Spleen (tissue), 11 donors: Measurements from ENCODE around the gene C9. TPM values are rescaled to one million over a fixed set of nuclear protein-coding genes. Genes with fewer than 3 reads are reported as not detected.

Experiments
- DNase-seq: peaks from one replicate; pipeline ENCODE4 v3.0.0-alpha.2; 2020
- H3K27ac ChIP-seq, 8 donors: fragments of 200-600 bp; sonication (generic) in 7 of 8; 1 replicate in 4 of 8; 2 replicates in 4 of 8; pipeline versions ENCODE4 v1.5.0 to v1.8.0; 2016 to 2021; ENCODE audit warnings: inconsistent platforms in 4 of 8, mild to moderate bottlenecking in 4 of 8, moderate library complexity in 1 of 8
- H3K27me3 ChIP-seq, 7 donors: fragments of 200-600 bp; sonication (generic) in 6 of 7; replicated peaks in 1 of 7; 1 replicate in 4 of 7; 2 replicates in 3 of 7; pipeline versions ENCODE4 v1.5.0 to v1.8.0; 2016 to 2021; ENCODE audit warnings: inconsistent platforms in 3 of 7, mild to moderate bottlenecking in 1 of 7
- H3K36me3 ChIP-seq, 6 donors: fragments of 200-600 bp; sonication (generic) in 5 of 6; 1 replicate in 4 of 6; 2 replicates in 2 of 6; pipeline versions ENCODE4 v1.5.0 to v1.8.0; 2016 to 2021; ENCODE audit warnings: inconsistent platforms in 2 of 6
- H3K4me1 ChIP-seq, 6 donors: fragments of 200-600 bp; sonication (generic) in 5 of 6; 1 replicate in 3 of 6; 2 replicates in 3 of 6; pipeline versions ENCODE4 v1.5.0 to v1.8.0; 2016 to 2021; ENCODE audit warnings: inconsistent platforms in 3 of 6
- H3K4me3 ChIP-seq, 8 donors: fragments of 200-600 bp; sonication (generic) in 7 of 8; 1 replicate in 4 of 8; 2 replicates in 4 of 8; pipeline versions ENCODE4 v1.5.0 to v1.8.0; 2016 to 2021; ENCODE audit warnings: inconsistent platforms in 4 of 8, mild to moderate bottlenecking in 4 of 8, moderate library complexity in 2 of 8
- H3K9me3 ChIP-seq, 8 donors: fragments of 200-600 bp; sonication (generic) in 7 of 8; 1 replicate in 4 of 8; 2 replicates in 4 of 8; pipeline versions ENCODE4 v1.5.0 to v1.8.0; 2016 to 2021; ENCODE audit warnings: inconsistent platforms in 4 of 8
- POLR2A ChIP-seq, 3 donors: fragments of 450-650 bp; IDR thresholded peaks; one replicate each; pipeline ENCODE4 v1.5.1; 2017; ENCODE audit warnings: antibody characterized with exemption in 3 of 3, mild to moderate bottlenecking in 1 of 3
- POLR2AphosphoS5 ChIP-seq, 3 donors: sonication (generic); formaldehyde crosslinking; IDR thresholded peaks; one replicate each; pipeline ENCODE4 v1.5.1; 2017; ENCODE audit warnings: antibody characterized with exemption in 3 of 3
- WGBS, 5 donors: extraction: QIAGEN DNeasy Blood & Tissue Kit in 3 of 5; methylation state at CpG; one replicate each; pipeline versions ENCODE4 v1.1.5 to v1.1.7; 2013 to 2018; 5-methylcytosine and 5-hydroxymethylcytosine counted together
- intact Hi-C: fragments of 100-400 bp; cut with DNase I; formaldehyde crosslinking; loops from one replicate; pipeline ENCODE4 v1.15.0; 2023; ENCODE audit warnings: low total_unique reads
- polyA plus RNA-seq, 3 donors: library from polyadenylated mRNA; stranded (reverse); fragments of 200-250 nt; gene quantifications; one replicate each; pipeline ENCODE4 v1.2.1, GENCODE V29; 2013
- total RNA-seq, 7 donors: library from RNA; depleted of rRNA in 3 of 7; stranded (reverse); fragments of >200 nt in 3 of 7; fragmentation: NEBNext Ultra II Directional in 4 of 7; extraction: Animal tissue kit (Norgen Biotek cat#: 25700) in 4 of 7; gene quantifications; one replicate each; pipeline versions ENCODE4 v1.1.0 to v1.2.1, GENCODE V29; 2016 to 2021
- TF ChIP-seq, protein P1 (sequence below), 11 experiments: fragments of 200-600 bp in 7 of 11; fragments of 450-650 bp in 4 of 11; sonication (generic) in 4 of 11; IDR thresholded peaks in 8 of 11; conservative IDR thresholded peaks in 3 of 11; 1 replicate in 7 of 11; 2 replicates in 4 of 11; pipeline versions ENCODE4 v1.4.0 to v1.8.0; 2016 to 2021; ENCODE audit warnings: antibody characterized with exemption in 11 of 11, inconsistent platforms in 4 of 11, mild to moderate bottlenecking in 1 of 11
- donor health status: healthy with polysubstance abuse.
- donor health status: DM: no; HTN: no; CAD: no; lungs with moderate emphysema.
- donor health status: DM: no; HTN: no; CAD: no.
- donor health status: Bipolar disorder and iron deficiency.
- donor health status: healthy.
- donor health status: DM: no; HTN: no; CAD: no.
- donor health status: DM: yes; HTN: yes; CAD: no.

Gene C9
- total and polyA plus RNA-seq, 10 donors, result 0.55 TPM; not detected in 9

DNA sequence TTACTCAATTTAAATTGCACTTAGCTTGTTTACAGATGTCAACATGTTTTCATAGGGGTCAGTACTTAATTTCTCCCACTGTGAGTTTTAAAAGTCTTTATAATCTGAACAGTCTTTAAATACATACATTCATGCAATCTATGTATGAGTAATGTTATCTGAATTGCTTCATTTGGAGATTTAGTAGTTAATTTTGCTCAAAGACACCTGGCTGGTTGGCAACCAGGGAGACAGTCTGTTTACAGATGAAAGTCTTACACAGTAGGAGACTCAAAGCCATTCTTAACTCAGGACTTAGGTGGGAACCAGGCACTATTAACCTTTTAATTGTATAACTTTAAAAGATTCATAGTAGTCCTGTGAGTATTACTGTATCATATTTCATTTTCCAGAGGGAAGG is 31.2 kb upstream of the C9 start:
- TF ChIP-seq POLR2AphosphoS5 (IDR thresholded peaks at IDR 0.05), result no peak
- TF ChIP-seq, protein P1, sequence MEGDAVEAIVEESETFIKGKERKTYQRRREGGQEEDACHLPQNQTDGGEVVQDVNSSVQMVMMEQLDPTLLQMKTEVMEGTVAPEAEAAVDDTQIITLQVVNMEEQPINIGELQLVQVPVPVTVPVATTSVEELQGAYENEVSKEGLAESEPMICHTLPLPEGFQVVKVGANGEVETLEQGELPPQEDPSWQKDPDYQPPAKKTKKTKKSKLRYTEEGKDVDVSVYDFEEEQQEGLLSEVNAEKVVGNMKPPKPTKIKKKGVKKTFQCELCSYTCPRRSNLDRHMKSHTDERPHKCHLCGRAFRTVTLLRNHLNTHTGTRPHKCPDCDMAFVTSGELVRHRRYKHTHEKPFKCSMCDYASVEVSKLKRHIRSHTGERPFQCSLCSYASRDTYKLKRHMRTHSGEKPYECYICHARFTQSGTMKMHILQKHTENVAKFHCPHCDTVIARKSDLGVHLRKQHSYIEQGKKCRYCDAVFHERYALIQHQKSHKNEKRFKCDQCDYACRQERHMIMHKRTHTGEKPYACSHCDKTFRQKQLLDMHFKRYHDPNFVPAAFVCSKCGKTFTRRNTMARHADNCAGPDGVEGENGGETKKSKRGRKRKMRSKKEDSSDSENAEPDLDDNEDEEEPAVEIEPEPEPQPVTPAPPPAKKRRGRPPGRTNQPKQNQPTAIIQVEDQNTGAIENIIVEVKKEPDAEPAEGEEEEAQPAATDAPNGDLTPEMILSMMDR (IDR thresholded peaks at IDR 0.05 in 8 of 11, conservative IDR thresholded peaks at IDR 0.05 in 3 of 11), result no peak
- TF ChIP-seq POLR2A (IDR thresholded peaks at IDR 0.05), result no peak
- Histone ChIP-seq H3K36me3 (peaks cover 0 to 51% (median 0%) of the 10 kb centered on the region in 6 donors), H3K27ac (peak overlapping the region in 1 of 8 donors; percentile 2), H3K4me3 (no peak overlapping the region), H3K27me3 (no peaks in the 10 kb centered on the region), H3K9me3 (no peaks in the 10 kb centered on the region), H3K4me1 (peaks cover 11 to 31% (median 25%) of the 10 kb centered on the region in 6 donors)
- no peak for DNase-seq
- intact Hi-C loops, result no loop called here

DNA sequence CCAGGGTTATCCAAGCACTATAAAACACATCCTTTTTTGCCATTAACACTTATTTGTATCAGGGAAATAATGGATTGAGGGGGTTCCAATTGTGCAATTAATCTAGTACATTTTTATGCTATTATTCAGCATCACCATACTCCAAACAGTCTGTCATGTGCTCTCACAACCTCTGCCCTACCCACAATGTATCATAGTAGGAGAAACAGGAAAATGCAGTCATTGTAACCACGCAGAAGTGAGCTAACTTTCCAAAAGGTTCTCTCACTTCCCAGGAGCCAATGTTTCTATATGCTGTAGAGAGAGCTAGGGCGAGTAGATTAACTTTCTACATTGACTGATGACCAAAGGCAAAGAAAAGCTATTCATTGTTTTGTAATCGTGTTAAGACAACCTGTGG is 30.7 kb upstream of the C9 start:
- Histone ChIP-seq H3K4me1 (peaks cover 11 to 26% (median 20%) of the 10 kb centered on the region in 6 donors), H3K27ac (peak overlapping the region in 1 of 8 donors; percentile 2), H3K9me3 (no peaks in the 10 kb centered on the region), H3K4me3 (no peak overlapping the region), H3K36me3 (peaks cover 0 to 57% (median 3%) of the 10 kb centered on the region in 6 donors), H3K27me3 (no peaks in the 10 kb centered on the region)
- WGBS, 5 donors, result 53 to 76% (median 67%) methylated on average over 3 of the region's 3 CpGs
- no peak for DNase-seq
- intact Hi-C loops, result no loop called here
- TF ChIP-seq POLR2AphosphoS5 (IDR thresholded peaks at IDR 0.05) (no peak), POLR2A (IDR thresholded peaks at IDR 0.05) (no peak)

DNA sequence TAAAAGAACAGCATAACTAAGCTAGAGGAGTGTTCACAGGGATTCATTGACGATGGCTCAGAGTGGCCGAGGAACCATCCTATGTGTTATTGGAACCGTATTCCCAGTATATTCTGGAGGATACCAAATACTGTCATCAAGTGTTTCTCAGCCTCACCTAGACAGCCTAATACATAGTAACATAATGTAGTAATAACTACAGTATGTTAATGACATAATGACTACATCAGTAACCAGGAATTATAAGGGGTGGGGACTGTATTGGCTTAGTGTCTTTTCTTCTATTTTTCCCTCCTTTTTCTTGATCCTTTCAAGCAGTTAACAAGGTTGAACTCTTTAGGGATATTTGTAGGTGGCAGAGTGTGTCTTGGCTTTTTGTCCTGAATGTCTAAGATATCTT is 26.6 kb upstream of the C9 start:
- 90 to 97% (median 95%) methylated on average over 3 of the region's 3 CpGs for WGBS, 5 donors
- Histone ChIP-seq H3K27ac (no peak overlapping the region), H3K9me3 (no peaks in the 10 kb centered on the region), H3K36me3 (peaks cover 0 to 85% (median 9%) of the 10 kb centered on the region in 6 donors), H3K27me3 (no peaks in the 10 kb centered on the region), H3K4me3 (no peak overlapping the region), H3K4me1 (peaks cover 0 to 3% (median 0%) of the 10 kb centered on the region in 6 donors)
- DNase-seq, result no peak
- TF ChIP-seq POLR2A (IDR thresholded peaks at IDR 0.05) (no peak), POLR2AphosphoS5 (IDR thresholded peaks at IDR 0.05) (no peak)
- TF ChIP-seq, protein P1 (IDR thresholded peaks at IDR 0.05 in 8 of 11, conservative IDR thresholded peaks at IDR 0.05 in 3 of 11), result no peak
- intact Hi-C loops, result no loop called here

DNA sequence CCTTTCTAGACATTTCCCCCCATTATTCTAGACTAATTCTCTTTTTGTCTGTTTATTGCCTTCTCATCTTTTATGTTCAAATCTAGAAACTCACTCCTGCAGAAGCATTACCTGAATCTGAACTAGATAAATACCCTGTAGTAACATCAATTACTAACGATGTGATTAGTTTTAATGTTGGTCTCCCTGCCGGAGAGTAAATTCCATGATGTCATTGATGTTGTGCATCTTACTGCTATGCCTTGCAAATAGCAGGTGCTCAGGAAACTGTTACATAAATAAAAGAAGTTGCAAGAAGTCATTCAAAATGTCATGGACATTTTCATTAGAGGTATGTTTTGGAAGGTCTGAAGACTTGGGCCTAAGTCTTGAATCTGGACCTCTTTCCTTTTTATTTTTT is 23.0 kb upstream of the C9 start:
- WGBS, 5 donors, result 91 to 99% (median 96%) methylated on average over 2 of the region's 2 CpGs
- no peak overlapping the region for H3K4me3 ChIP-seq
- intact Hi-C loops, result no loop called here
- H3K27me3 ChIP-seq, result no peaks in the 10 kb centered on the region
- H3K9me3 ChIP-seq, result no peaks in the 10 kb centered on the region
- TF ChIP-seq, protein P1 (IDR thresholded peaks at IDR 0.05 in 8 of 11, conservative IDR thresholded peaks at IDR 0.05 in 3 of 11), result no peak
- no peak for TF ChIP-seq POLR2AphosphoS5 (IDR thresholded peaks at IDR 0.05)
- TF ChIP-seq POLR2A (IDR thresholded peaks at IDR 0.05), result no peak
- DNase-seq, result no peak
- H3K27ac ChIP-seq, result no peak overlapping the region
- H3K4me1 ChIP-seq, result no peaks in the 10 kb centered on the region
- H3K36me3 ChIP-seq, result peaks cover 0 to 84% (median 12%) of the 10 kb centered on the region in 6 donors

DNA sequence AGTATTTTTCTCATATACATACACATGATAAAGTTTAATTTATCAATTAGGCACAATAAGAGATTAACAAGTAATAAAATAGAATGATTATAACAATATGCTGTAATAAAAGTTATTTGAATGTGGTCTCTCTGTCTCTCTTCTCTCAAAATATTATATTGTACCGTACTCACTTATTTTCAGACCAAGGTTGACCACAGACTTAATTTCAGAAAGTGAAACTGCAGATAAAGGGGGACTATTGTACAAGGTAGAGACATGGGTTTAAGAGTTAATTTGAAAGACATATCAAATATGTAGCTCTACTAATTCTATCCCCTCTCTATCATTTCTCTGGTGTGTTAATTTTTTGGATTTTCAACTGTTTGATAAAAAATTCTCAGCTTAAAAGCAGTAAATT is 20.0 kb upstream of the C9 start:
- H3K4me1 ChIP-seq, result no peaks in the 10 kb centered on the region
- H3K36me3 ChIP-seq, result peaks cover 0 to 86% (median 15%) of the 10 kb centered on the region in 6 donors
- intact Hi-C loops, result no loop called here
- H3K27ac ChIP-seq, result no peak overlapping the region
- H3K27me3 ChIP-seq, result no peaks in the 10 kb centered on the region
- no peak for DNase-seq
- no peaks in the 10 kb centered on the region for H3K9me3 ChIP-seq
- H3K4me3 ChIP-seq, result no peak overlapping the region
- TF ChIP-seq POLR2AphosphoS5 (IDR thresholded peaks at IDR 0.05) (no peak), POLR2A (IDR thresholded peaks at IDR 0.05) (no peak)
- TF ChIP-seq, protein P1 (IDR thresholded peaks at IDR 0.05 in 8 of 11, conservative IDR thresholded peaks at IDR 0.05 in 3 of 11), result no peak
- 49 to 77% (median 72%) methylated on average over 1 of the region's 1 CpG for WGBS, 5 donors
